ENCODE results near the gene DYDC2.

DYDC2 gene

GRCh38 chr10:80324891-80325364, 31.7 kb upstream of the DYDC2 start:
- no peaks in the 10 kb centered on the region for H3K4me1 ChIP-seq (ENCODE audit: low read length)
- H4K20me1 ChIP-seq (ENCODE audit: insufficient read depth, low read length) = no peaks in the 10 kb centered on the region
- TF ChIP-seq CTCF (IDR thresholded peaks at IDR 0.05; ENCODE audit: low read length) (no peak), EZH2phosphoT487 (IDR thresholded peaks at IDR 0.05; ENCODE audit: low read length) (no peak), EZH2 (optimal IDR thresholded peaks at IDR 0.05; ENCODE audit: low read depth, low read length) (no peak)
- no peak overlapping the region for H2AFZ ChIP-seq (ENCODE audit: low read length)
- no peak overlapping the region for H3K27ac ChIP-seq (ENCODE audit: low read length)
- DNase-seq = no peak
- no peaks in the 10 kb centered on the region for H3F3A ChIP-seq (ENCODE audit: insufficient read depth, low read length)
- no peaks in the 10 kb centered on the region for H3K79me2 ChIP-seq (ENCODE audit: low read length)
- H3K9ac ChIP-seq (ENCODE audit: low read length) = no peak overlapping the region
- no peaks in the 10 kb centered on the region for H3K9me3 ChIP-seq (replicated peaks; ENCODE audit: insufficient read depth, low read length)
- H3K27me3 ChIP-seq (replicated peaks; ENCODE audit: insufficient read depth, low read length) = no peaks in the 10 kb centered on the region
- no peaks in the 10 kb centered on the region for H3K36me3 ChIP-seq (replicated peaks; ENCODE audit: insufficient read depth, low read length)
- H3K9me2 ChIP-seq (replicated peaks; ENCODE audit: insufficient read depth, low read length) = no peaks in the 10 kb centered on the region
- H3K4me2 ChIP-seq (ENCODE audit: low read depth, low read length) = no peak overlapping the region
- no peak overlapping the region for H3K4me3 ChIP-seq (ENCODE audit: low read length)

GRCh38 chr10:80333983-80334382, 22.6 kb upstream of the DYDC2 start:
- Histone ChIP-seq H3K27ac (ENCODE audit: low read length) (no peak overlapping the region), H3K9ac (ENCODE audit: low read length) (no peak overlapping the region), H3K9me3 (replicated peaks; ENCODE audit: insufficient read depth, low read length) (no peaks in the 10 kb centered on the region), H3K27me3 (replicated peaks; ENCODE audit: insufficient read depth, low read length) (no peaks in the 10 kb centered on the region), H3K9me2 (replicated peaks; ENCODE audit: insufficient read depth, low read length) (no peaks in the 10 kb centered on the region), H3K4me1 (ENCODE audit: low read length) (no peaks in the 10 kb centered on the region), H3K36me3 (replicated peaks; ENCODE audit: insufficient read depth, low read length) (no peaks in the 10 kb centered on the region), H2AFZ (ENCODE audit: low read length) (no peak overlapping the region), H3F3A (ENCODE audit: insufficient read depth, low read length) (no peaks in the 10 kb centered on the region), H3K4me3 (ENCODE audit: low read length) (no peak overlapping the region), H3K79me2 (ENCODE audit: low read length) (no peaks in the 10 kb centered on the region), H4K20me1 (ENCODE audit: insufficient read depth, low read length) (no peaks in the 10 kb centered on the region), H3K4me2 (ENCODE audit: low read depth, low read length) (no peak overlapping the region)
- DNase-seq = no peak
- TF ChIP-seq EZH2phosphoT487 (IDR thresholded peaks at IDR 0.05; ENCODE audit: low read length) (no peak), EZH2 (optimal IDR thresholded peaks at IDR 0.05; ENCODE audit: low read depth, low read length) (no peak), CTCF (IDR thresholded peaks at IDR 0.05; ENCODE audit: low read length) (no peak)

GRCh38 chr10:80344276-80344675, 12.3 kb upstream of the DYDC2 start:
- Histone ChIP-seq H3K79me2 (ENCODE audit: low read length) (no peaks in the 10 kb centered on the region), H3K4me3 (ENCODE audit: low read length) (no peak overlapping the region), H3F3A (ENCODE audit: insufficient read depth, low read length) (no peaks in the 10 kb centered on the region), H3K4me1 (ENCODE audit: low read length) (no peaks in the 10 kb centered on the region), H3K9ac (ENCODE audit: low read length) (no peak overlapping the region), H3K27me3 (replicated peaks; ENCODE audit: insufficient read depth, low read length) (no peaks in the 10 kb centered on the region), H3K4me2 (ENCODE audit: low read depth, low read length) (no peak overlapping the region), H3K9me2 (replicated peaks; ENCODE audit: insufficient read depth, low read length) (no peaks in the 10 kb centered on the region), H3K9me3 (replicated peaks; ENCODE audit: insufficient read depth, low read length) (no peaks in the 10 kb centered on the region), H2AFZ (ENCODE audit: low read length) (no peak overlapping the region), H3K27ac (ENCODE audit: low read length) (no peak overlapping the region), H3K36me3 (replicated peaks; ENCODE audit: insufficient read depth, low read length) (no peaks in the 10 kb centered on the region), H4K20me1 (ENCODE audit: insufficient read depth, low read length) (no peaks in the 10 kb centered on the region)
- no peak for DNase-seq
- TF ChIP-seq EZH2phosphoT487 (IDR thresholded peaks at IDR 0.05; ENCODE audit: low read length) (no peak), CTCF (IDR thresholded peaks at IDR 0.05; ENCODE audit: low read length) (no peak), EZH2 (optimal IDR thresholded peaks at IDR 0.05; ENCODE audit: low read depth, low read length) (no peak)

All from MM.1S (cell line).